GM18909 (cell line): ENCODE results near the gene MAN2A1.
"Not testable (repeated sequence)": the region's sequence is repeated elsewhere in the genome, so short reads cannot be mapped to it uniquely, and the experiment has no call there.

Experiments
- ATAC-seq: cut with Tn5 transposase; IDR thresholded peaks from one replicate; pipeline ENCODE4 v1.9.1; 2021; ENCODE audit warnings: mild to moderate bottlenecking; ENCODE audit not compliant: unreplicated experiment, poor library complexity

MAN2A1 gene

GRCh38 chr5:109853377-109853776 lies 163.7 kb downstream of the MAN2A1 start:
- no peak for ATAC-seq

GRCh38 chr5:109855056-109855455 lies 165.3 kb downstream of the MAN2A1 start:
- ATAC-seq, result no peak

- ATAC-seq, result no peak
Measured at GRCh38 chr5:109857405-109858031, 167.8 kb downstream of the MAN2A1 start.

- no peak for ATAC-seq
Measured at GRCh38 chr5:109859537-109859936, 169.8 kb downstream of the MAN2A1 start.

DNA sequence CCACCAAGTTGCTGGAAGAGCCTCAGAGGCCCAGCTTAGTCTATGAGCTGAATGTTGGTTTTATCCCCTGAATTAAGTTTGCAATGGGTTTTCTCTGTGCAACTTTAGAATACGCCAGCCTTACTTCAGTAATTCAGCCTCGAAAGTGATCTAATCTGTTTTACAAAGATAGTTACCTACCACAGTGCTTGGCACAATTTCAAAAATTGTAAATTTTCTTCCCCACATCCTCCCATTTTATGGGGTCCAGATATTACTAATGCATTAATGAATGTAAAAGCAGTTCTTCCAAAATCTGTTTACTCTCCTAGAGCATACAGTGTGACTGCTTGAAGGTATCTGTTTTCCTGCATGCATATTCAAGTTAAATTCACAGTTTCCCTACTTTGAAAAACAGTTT lies 172.6 kb downstream of the MAN2A1 start:
- ATAC-seq, result no peak

DNA sequence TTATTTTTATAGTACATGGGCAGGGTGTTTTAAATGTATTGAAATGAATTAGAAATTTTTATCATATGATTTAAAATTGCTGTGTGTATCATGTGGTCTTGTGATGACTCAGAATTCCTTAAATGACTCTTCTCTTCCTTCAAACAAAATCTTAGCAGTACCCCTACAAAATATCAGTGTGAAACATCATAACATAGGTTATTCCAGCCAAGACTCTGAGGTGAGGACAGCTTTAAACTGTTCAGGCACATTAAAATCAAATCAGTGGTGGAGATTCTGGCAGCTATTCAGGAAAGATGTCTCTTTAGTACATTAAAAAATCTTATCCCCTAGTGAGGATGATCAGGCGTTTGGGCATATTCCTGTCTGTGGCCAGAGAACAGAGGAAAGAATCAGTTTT lies 174.0 kb downstream of the MAN2A1 start:
- no peak for ATAC-seq

GRCh38 chr5:109865637-109866036 lies 175.9 kb downstream of the MAN2A1 start:
- ATAC-seq, result no peak

DNA sequence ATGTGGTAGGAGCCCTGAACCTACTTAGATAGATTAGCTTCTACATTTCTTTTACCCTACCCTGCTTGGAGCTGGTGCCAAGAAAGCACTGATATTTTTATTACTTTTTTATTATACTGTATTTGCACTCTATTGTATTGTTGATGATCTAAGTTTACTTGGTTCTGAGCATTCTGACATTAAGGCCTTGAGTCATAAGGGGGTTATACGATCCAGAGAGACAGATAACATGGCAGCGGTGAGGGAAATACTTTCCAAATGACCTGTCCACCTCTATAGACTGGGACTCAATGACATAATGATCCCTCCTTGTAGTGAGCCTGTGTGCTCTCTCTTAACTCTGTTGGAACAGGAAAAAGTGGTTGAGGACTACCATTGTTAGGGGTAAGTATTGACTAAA lies 176.3 kb downstream of the MAN2A1 start:
- ATAC-seq, result no peak

GRCh38 chr5:109868737-109869136 lies 179.0 kb downstream of the MAN2A1 start:
- ATAC-seq, result no peak

DNA sequence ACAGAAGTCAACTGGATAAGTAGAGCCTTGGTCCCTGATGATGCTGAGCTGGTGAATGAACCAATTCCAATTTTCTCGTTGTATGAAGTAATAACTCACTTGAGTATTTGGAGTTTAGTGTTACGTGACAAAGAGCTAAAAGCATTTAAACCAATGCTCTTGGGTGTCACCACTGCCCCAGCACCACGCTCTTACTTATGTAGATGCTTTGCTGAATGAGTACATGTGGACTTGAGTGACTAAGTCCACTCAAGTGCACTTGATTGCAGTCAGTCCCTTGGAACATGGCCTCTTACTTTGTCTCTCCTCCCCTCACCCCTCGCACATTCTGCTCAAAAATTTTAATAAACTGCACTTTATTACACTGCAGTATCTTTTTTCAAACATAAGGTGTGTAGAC lies 184.0 kb downstream of the MAN2A1 start:
- no peak for ATAC-seq

DNA sequence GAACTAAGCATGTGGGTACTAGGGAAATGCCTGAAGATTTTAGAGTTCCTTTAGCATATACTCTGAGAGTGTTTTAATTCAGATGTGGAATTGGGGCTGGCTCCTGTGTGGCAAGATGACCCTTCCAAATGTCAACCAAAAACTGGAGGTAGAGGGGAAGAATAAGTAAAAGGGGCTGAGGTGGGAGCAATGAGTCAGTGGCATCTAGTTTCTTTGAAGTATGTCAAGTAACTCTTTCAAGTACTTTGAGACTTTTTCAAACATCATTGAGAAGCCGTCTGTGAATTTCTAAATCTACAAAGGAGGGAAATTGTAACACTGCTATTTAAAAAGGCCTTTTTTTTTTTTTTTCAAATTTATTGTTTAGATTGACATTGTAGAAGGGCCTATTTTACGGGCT lies 184.4 kb downstream of the MAN2A1 start:
- no peak for ATAC-seq

DNA sequence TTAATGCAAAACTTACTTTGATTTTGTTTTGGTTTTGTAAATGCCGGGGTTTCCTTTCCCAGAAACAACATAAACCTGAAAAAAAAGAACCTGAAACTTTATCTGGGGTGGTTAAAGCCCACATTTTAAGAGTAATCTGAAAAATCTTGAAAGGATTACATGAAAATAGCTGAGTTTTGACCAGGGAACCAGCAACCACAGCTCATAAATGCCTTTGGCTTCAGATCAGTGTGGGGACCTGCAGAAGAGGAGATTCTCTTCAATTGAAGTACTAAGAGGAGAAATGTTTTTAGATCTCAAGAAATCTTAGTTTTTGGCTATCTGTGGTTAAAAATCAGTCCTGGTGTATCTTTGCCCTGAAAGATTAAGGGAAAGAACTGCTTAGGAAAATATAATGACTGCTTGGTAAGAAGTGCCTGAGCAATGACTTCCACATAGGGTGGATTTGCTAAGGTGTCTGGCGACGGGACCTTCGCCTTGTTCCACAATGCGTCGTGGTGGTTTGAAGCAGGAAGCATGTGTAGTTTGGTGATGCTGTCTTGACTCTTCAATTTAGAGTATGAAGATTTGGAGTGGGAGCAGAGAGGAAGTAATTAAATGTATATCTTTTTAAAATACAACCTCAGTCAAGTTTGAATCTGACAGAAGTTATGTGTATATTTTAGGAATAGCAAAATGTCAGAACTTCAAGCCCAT lies 186.5 kb downstream of the MAN2A1 start:
- no peak for ATAC-seq

- ATAC-seq, result no peak
Measured at GRCh38 chr5:109876941-109877669, 187.4 kb downstream of the MAN2A1 start.

DNA sequence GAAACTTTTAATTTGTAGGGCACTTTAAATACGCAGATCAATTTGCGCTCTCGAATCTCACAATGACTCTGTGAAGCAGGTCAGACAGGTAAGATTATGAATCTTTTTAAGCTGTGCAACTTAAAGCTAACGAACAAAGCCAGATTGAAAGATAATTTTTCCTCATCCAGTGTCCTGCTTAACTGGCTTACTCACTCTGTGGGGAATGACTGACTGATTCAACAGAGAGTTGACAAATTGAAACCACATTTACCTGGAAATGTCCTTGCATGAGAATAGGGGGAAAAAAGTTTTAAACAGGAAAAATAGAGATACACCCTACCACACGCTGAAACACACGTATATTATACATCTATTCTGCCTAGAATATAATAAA lies 187.9 kb downstream of the MAN2A1 start:
- ATAC-seq, result no peak

DNA sequence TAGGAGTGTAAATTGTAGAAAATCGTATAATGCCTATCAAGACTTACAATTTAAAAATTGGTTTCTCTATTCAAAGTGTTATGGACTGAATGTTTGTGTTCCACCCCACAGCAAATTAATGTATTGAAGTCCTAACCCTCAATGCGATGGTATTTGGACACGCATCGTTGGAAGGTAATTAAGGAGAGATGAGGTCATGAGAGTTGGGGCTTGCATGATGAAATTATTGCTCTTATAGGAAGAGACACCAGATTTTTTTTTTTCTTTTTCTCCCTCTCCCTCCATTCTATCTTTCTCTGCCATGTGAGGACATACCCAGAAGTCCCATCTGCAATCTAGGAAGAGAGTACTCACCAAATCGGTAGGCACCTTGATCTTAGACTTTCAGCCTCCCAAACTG lies 189.2 kb downstream of the MAN2A1 start:
- ATAC-seq, result no peak

DNA sequence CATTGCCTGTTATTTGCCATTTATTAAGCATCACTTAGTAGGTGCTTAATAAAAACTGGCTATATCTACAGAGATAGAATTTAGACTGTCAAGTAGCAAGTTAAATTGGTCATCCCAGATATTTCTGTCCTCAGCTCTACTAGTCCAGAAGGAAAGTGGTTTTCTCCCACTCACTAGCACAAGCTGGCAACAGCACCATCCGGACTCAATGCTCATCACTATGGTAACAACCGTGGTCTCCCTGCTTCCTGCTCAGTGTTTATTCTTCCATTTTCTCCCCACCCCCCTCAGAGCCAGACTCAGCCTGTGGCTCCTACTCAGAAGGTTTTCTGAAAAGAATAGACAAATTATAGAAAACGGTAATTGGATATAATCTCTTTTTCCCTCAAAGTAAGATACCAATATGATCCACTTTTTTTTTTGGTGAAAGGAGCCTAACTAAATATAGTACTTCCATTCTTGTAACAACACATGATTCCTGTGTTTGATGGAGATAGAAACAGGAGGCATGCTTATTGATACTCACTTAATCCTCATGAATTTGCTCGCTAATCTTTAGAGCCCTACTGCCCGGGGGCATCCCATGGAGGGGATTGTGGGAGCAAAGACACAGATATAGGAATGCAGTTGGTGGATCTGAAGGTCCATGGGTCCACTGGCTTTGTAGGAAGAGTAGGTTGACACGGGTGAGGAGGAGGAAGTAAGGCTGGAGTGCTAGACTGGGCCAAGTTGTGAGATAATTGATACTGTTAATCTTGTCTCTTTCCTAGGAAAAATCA lies 191.4 kb downstream of the MAN2A1 start:
- ATAC-seq, result no peak

DNA sequence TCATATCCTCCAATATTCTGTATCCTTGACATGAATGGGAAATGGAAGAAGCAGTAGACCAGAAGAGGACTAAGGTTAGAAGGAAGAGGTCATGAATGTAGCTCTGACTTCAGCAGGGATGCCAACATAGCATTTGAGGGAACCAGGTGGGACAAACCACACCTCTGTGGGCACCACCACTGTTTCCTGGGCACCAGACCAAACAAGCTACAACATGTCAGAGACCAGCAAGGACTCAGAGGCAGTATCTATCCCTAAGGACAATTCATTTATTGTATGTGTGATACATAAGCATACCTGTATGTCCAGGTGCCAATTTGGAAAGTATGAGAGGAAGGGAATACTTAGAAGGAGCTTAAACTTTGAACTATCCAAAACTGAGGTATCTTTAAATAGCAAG lies 192.8 kb downstream of the MAN2A1 start:
- no peak for ATAC-seq

DNA sequence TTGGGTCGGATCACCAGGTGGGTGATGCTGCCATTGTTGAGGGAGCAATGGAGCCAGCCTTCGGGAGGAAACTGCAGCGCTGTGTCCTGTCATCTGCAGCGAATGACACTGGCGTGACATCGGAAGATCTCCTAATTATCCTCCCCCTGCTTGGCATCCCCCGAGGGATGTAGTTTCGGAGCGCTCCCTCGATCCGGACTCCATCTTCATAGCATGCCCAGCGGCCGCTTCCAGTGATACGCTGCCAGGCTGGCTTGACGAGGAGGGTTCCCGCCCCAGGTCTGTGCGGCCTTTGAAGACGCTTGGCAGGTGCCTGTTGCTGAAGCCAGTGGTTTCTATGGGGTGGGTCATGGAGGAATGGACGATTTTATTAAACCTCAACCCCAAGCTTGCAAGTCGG lies 194.9 kb downstream of the MAN2A1 start:
- ATAC-seq, result no peak

GRCh38 chr5:109885205-109885604 lies 195.5 kb downstream of the MAN2A1 start:
- no peak for ATAC-seq

DNA sequence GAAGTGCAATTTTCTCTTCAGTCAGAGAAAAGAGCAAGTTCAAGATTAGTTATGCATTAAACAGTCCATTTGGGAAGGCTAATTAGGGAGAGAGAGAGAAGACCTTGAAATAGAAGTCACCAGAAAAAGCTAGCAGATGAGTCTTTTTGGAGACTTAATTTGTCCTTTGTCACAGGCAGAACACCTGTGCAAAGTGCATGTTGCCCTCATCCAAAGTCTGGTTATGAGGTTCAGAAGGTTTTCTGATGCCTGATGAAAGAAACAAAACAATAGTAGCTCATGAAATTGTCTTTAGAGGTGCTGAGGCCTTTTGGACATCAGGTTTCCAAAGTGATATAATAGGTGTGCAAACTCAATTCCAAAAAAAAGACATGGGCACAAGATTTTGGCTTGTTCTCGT lies 199.3 kb downstream of the MAN2A1 start:
- no peak for ATAC-seq

DNA sequence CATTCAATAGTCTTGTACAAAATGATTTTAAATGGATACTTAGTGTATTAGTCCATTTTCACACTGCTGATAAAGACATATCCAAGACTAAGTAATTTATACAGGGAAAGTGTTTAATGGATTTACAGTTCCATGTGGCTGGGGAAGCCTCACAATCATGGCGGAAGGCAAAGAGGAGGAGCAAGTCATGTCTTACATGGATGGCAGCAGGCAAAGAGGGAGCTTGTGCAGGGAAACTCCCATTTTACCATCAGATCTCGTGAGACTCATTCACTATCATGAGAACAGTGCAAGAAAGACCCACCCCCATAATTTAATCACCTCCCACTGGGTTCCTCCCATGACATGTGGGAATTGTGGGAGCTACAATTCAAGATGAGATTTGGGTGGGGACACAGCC lies 203.5 kb downstream of the MAN2A1 start:
- ATAC-seq, result not testable (repeated sequence)
